Measurements from ENCODE around the gene ARID3A. TPM values are rescaled to one million over a fixed set of nuclear protein-coding genes. Genes with fewer than 3 reads are reported as not detected.

ARID3A gene
- total RNA-seq, 1 experiment from 2014 or later = 116 TPM

DNA sequence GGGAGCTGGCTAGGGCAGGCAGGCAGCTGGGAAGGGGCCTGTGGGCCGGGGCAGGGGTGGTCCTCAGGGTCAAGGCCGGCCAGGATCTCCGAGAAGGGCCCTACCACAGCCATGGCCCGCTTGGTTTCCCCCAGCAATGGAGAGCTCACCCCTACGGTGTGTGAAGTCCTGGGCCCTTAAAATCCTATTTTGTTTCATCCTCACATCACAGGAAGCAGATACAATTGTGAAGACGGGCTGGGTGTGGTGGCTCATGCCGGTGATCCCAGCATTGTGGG is 23.8 kb upstream of the ARID3A start:
- H3K9me3 Mint-ChIP-seq = no peaks in the 10 kb centered on the region
- DNase-seq (ENCODE audit: low spot score) = no peak
- TF ChIP-seq ZNF532 (CRISPR knock-in tag; IDR thresholded peaks at IDR 0.05; ENCODE audit: borderline replicate concordance) = no peak
- TF ChIP-seq ZBTB21 (CRISPR knock-in tag; IDR thresholded peaks at IDR 0.05; ENCODE audit: borderline replicate concordance) = no peak
- TF ChIP-seq SMAD4 (CRISPR knock-in tag; IDR thresholded peaks at IDR 0.05) = no peak
- ChIA-PET CTCF (interaction anchor here (1.1 kb wide), 1 partner anchor 17 kb away, joined by 3 read pairs; no protein-coding TSS in a partner anchor), POLR2A (no interaction called here)
- peaks cover 2% of the 10 kb centered on the region; the same call in 1 of the 2 replicates for H3K4me1 Mint-ChIP-seq
- no peak overlapping the region for H3K27ac Mint-ChIP-seq
- no peak for ATAC-seq
- no peaks in the 10 kb centered on the region for H3K27me3 Mint-ChIP-seq (ENCODE audit: low read depth)
- 0 out of 2 replicates have a peak, but pooled peaks cover 6% of the 10 kb centered on the region for H3K36me3 Mint-ChIP-seq
- no peak overlapping the region for H3K4me3 Mint-ChIP-seq

DNA sequence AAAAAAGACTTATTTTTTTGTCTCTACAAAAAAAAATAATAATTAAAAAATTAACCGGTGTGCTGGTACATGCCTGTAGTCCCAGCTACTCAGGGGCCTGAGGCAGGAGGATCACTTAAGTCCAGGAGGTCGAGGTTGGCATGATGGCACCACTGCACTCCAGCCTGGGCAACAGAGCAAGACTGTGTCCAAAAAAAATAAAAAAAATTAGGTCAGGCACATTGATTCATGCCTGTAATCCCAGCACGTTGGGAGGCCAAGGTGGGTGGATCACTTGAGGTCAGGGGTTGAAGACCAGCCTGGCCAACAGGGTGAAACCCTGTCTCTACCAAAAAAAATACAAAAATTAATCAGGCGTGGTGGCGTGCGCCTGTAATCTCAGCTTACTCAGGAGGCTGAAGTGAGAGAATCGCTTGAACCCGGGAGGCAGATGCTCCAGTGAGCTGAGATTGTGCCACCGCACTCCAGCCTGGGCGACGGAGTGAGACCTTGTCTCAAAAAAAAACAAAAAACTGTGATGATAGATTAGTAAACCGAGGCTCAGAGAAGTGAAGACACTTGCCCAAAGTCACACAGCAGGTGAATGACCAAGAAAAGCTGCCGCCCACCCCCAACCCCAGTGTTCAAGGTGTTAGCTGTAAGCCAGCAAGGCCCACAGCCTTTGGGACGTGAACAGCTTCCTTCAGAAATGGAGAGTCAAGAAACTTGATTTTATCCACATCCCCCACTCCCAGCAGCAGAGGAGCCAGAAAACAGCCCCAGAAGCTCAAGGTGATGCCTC is 23.2 kb upstream of the ARID3A start:
- Mint-ChIP-seq H3K9me3 (no peaks in the 10 kb centered on the region), H3K4me1 (peaks cover 2% of the 10 kb centered on the region; the same call in 1 of the 2 replicates), H3K27ac (no peak overlapping the region), H3K27me3 (ENCODE audit: low read depth) (no peaks in the 10 kb centered on the region), H3K36me3 (0 out of 2 replicates have a peak, but pooled peaks cover 6% of the 10 kb centered on the region), H3K4me3 (no peak overlapping the region)
- no peak for ATAC-seq
- no peak for DNase-seq (ENCODE audit: low spot score)
- TF ChIP-seq ZNF671 (CRISPR knock-in tag; IDR thresholded peaks at IDR 0.05) (no peak), ZNF232 (CRISPR knock-in tag; IDR thresholded peaks at IDR 0.05) (no peak), CREM (CRISPR knock-in tag; IDR thresholded peaks at IDR 0.05) (no peak), JUN (CRISPR knock-in tag; IDR thresholded peaks at IDR 0.05) (no peak), SMAD4 (CRISPR knock-in tag; IDR thresholded peaks at IDR 0.05) (no peak), STAT6 (CRISPR knock-in tag; conservative IDR thresholded peaks at IDR 0.05; ENCODE audit: low read depth) (no peak), ZNF317 (CRISPR knock-in tag; IDR thresholded peaks at IDR 0.05; ENCODE audit: borderline replicate concordance, low read depth) (no peak), FOXP1 (CRISPR knock-in tag; IDR thresholded peaks at IDR 0.05; ENCODE audit: borderline replicate concordance) (no peak), SP1 (CRISPR knock-in tag; conservative IDR thresholded peaks at IDR 0.05) (no peak), TP53 (CRISPR knock-in tag; IDR thresholded peaks at IDR 0.05) (no peak), EMX1 (CRISPR knock-in tag; IDR thresholded peaks at IDR 0.05) (no peak), MYBL2 (CRISPR knock-in tag; IDR thresholded peaks at IDR 0.05) (no peak)
- TF ChIP-seq, protein P1, sequence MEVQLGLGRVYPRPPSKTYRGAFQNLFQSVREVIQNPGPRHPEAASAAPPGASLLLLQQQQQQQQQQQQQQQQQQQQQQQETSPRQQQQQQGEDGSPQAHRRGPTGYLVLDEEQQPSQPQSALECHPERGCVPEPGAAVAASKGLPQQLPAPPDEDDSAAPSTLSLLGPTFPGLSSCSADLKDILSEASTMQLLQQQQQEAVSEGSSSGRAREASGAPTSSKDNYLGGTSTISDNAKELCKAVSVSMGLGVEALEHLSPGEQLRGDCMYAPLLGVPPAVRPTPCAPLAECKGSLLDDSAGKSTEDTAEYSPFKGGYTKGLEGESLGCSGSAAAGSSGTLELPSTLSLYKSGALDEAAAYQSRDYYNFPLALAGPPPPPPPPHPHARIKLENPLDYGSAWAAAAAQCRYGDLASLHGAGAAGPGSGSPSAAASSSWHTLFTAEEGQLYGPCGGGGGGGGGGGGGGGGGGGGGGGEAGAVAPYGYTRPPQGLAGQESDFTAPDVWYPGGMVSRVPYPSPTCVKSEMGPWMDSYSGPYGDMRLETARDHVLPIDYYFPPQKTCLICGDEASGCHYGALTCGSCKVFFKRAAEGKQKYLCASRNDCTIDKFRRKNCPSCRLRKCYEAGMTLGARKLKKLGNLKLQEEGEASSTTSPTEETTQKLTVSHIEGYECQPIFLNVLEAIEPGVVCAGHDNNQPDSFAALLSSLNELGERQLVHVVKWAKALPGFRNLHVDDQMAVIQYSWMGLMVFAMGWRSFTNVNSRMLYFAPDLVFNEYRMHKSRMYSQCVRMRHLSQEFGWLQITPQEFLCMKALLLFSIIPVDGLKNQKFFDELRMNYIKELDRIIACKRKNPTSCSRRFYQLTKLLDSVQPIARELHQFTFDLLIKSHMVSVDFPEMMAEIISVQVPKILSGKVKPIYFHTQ (CRISPR knock-in tag; IDR thresholded peaks at IDR 0.05) = no peak
- TF ChIP-seq, protein P2, sequence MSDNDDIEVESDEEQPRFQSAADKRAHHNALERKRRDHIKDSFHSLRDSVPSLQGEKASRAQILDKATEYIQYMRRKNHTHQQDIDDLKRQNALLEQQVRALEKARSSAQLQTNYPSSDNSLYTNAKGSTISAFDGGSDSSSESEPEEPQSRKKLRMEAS (CRISPR knock-in tag; IDR thresholded peaks at IDR 0.05) = no peak
- ChIA-PET POLR2A (no interaction called here), CTCF (interaction anchor here (0.5 to 1.4 kb wide), 6 partner anchors 16 to 98 kb away, joined by 3 read pairs; partner anchors contain the start of gene GRIN3B)

All from WTC11 (cell line).